HG02981 (cell line): ENCODE data around the gene VWA2.

Experiments used
- ATAC-seq: cut with Tn5 transposase; IDR thresholded peaks from one replicate; pipeline ENCODE4 v1.9.1; 2021; ENCODE audit warnings: mild to moderate bottlenecking, moderate library complexity; ENCODE audit not compliant: unreplicated experiment

The VWA2 gene

GRCh38 chr10:114293075-114293474 lies 54.0 kb downstream of the VWA2 start:
- ATAC-seq = no peak

- ATAC-seq = no peak
Measured at GRCh38 chr10:114294549-114294948, 55.5 kb downstream of the VWA2 start.

- ATAC-seq = no peak
Measured at GRCh38 chr10:114295393-114295792, 56.3 kb downstream of the VWA2 start.

GRCh38 chr10:114297136-114297705 lies 58.2 kb downstream of the VWA2 start:
- ATAC-seq = no peak

- ATAC-seq = no peak
Measured at GRCh38 chr10:114300036-114300645, 61.1 kb downstream of the VWA2 start.

- no peak for ATAC-seq
Measured at GRCh38 chr10:114301177-114301576, 62.1 kb downstream of the VWA2 start.

GRCh38 chr10:114301951-114302710 lies 63.1 kb downstream of the VWA2 start:
- no peak for ATAC-seq

GRCh38 chr10:114303556-114303955 lies 64.5 kb downstream of the VWA2 start:
- peak; percentile 4 for ATAC-seq

GRCh38 chr10:114304017-114304570 lies 65.0 kb downstream of the VWA2 start:
- peak; percentile 77 for ATAC-seq

GRCh38 chr10:114304571-114305421 lies 65.7 kb downstream of the VWA2 start:
- peak; percentile 52 for ATAC-seq

- ATAC-seq = no peak
Measured at GRCh38 chr10:114305521-114305925, 66.5 kb downstream of the VWA2 start.

- no peak for ATAC-seq
Measured at GRCh38 chr10:114306116-114306973, 67.3 kb downstream of the VWA2 start.

- ATAC-seq = no peak
Measured at GRCh38 chr10:114307731-114308130, 68.7 kb downstream of the VWA2 start.

- ATAC-seq = no peak
Measured at GRCh38 chr10:114308531-114309363, 69.7 kb downstream of the VWA2 start.

GRCh38 chr10:114309364-114309651 lies 70.3 kb downstream of the VWA2 start:
- ATAC-seq = no peak

GRCh38 chr10:114310346-114310745 lies 71.3 kb downstream of the VWA2 start:
- ATAC-seq = no peak

- ATAC-seq = no peak
Measured at GRCh38 chr10:114311023-114311422, 72.0 kb downstream of the VWA2 start.

GRCh38 chr10:114311496-114312209 lies 72.6 kb downstream of the VWA2 start:
- ATAC-seq = no peak

GRCh38 chr10:114313139-114313538 lies 74.1 kb downstream of the VWA2 start:
- no peak for ATAC-seq
